ENCODE measurements around the gene GALNT2.

GRCh38 chr1:230086151-230086550 lies 19.1 kb downstream of the GALNT2 start:
- TF ChIP-seq POLR2A (IDR thresholded peaks at IDR 0.05): no peak
- TF ChIP-seq, protein P1, sequence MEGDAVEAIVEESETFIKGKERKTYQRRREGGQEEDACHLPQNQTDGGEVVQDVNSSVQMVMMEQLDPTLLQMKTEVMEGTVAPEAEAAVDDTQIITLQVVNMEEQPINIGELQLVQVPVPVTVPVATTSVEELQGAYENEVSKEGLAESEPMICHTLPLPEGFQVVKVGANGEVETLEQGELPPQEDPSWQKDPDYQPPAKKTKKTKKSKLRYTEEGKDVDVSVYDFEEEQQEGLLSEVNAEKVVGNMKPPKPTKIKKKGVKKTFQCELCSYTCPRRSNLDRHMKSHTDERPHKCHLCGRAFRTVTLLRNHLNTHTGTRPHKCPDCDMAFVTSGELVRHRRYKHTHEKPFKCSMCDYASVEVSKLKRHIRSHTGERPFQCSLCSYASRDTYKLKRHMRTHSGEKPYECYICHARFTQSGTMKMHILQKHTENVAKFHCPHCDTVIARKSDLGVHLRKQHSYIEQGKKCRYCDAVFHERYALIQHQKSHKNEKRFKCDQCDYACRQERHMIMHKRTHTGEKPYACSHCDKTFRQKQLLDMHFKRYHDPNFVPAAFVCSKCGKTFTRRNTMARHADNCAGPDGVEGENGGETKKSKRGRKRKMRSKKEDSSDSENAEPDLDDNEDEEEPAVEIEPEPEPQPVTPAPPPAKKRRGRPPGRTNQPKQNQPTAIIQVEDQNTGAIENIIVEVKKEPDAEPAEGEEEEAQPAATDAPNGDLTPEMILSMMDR (IDR thresholded peaks at IDR 0.05): no peak

Measured in ovary (tissue), 3 donors.